ENCODE results near the gene CADM1. TPM values are rescaled to one million over a fixed set of nuclear protein-coding genes. Genes with fewer than 3 reads are reported as not detected.

The CADM1 gene
- total RNA-seq, 1 experiment from 2014 or later, result 6.7 TPM

- DNase-seq (ENCODE audit: low spot score), result peak; percentile 16
Observed at GRCh38 chr11:115247361-115247760, 256.9 kb downstream of the CADM1 start.

GRCh38 chr11:115244758-115245157 lies 259.5 kb downstream of the CADM1 start:
- no peak for DNase-seq (ENCODE audit: low spot score)

DNA sequence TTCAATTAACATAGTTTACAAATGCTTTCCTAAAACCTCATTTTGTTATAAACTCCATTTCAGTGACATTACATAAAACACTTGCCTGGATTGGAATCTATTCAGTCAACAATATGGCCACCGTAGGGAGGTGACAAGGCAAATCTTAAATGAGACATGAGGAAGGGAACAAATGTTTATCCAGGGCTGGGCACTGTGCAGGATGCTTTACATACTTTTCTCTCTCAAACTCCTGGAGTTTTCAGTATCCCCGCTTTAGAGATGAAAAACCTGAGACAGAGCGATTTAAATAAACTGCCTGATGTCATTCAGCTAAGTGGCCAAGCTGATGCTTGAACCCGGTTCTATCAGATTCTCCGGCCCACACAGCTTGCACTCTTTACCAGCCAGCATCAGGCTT lies 259.9 kb downstream of the CADM1 start:
- DNase-seq (ENCODE audit: low spot score), result no peak

- no peak for DNase-seq (ENCODE audit: low spot score)
Observed at GRCh38 chr11:115242982-115243381, 261.2 kb downstream of the CADM1 start.

DNA sequence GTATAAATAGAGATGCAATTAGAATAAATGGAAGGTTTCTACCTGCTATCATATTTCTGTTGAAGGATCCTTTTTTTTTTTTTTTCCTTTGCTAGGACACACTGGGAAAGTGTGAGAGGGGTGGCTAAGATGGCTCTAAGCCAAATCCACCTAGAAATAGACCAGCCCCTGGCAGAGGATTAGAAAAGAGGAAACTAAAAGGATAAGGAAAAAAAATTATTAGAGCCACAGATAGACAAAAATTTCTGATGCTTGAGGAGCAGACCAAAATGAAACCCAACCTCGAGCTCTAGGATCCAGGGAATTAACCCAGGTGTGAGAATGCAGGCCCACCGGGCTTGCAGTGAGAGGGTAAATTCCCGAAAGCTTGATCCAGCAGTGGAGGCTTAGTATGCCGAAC lies 262.3 kb downstream of the CADM1 start:
- DNase-seq (ENCODE audit: low spot score), result no peak

- no peak for DNase-seq (ENCODE audit: low spot score)
Observed at GRCh38 chr11:115238791-115239190, 265.4 kb downstream of the CADM1 start.

GRCh38 chr11:115238086-115238485 lies 266.1 kb downstream of the CADM1 start:
- no peak for DNase-seq (ENCODE audit: low spot score)

DNA sequence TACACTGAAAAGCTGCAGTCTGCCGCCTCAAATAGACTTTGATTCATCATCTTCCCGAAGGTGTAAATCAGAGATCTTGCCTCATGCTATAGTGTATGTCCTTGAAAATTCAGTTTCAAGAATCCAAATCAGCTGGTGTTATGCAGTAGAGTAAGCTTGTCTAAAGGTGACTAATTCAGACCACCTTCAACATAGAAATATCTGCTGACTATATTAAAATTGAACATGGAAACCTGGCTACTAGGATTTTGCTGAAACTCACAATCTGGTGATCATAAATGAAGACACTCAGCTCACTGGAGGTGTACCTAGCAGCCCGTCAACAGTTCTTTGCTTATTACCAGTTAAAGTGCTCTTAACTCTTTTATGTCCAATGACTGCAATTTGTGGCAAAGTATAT lies 266.6 kb downstream of the CADM1 start:
- no peak for DNase-seq (ENCODE audit: low spot score)

GRCh38 chr11:115234794-115235193 lies 269.4 kb downstream of the CADM1 start:
- no peak for DNase-seq (ENCODE audit: low spot score)

GRCh38 chr11:115226556-115226955 lies 277.7 kb downstream of the CADM1 start:
- peak; percentile 90 for DNase-seq (ENCODE audit: low spot score)

DNA sequence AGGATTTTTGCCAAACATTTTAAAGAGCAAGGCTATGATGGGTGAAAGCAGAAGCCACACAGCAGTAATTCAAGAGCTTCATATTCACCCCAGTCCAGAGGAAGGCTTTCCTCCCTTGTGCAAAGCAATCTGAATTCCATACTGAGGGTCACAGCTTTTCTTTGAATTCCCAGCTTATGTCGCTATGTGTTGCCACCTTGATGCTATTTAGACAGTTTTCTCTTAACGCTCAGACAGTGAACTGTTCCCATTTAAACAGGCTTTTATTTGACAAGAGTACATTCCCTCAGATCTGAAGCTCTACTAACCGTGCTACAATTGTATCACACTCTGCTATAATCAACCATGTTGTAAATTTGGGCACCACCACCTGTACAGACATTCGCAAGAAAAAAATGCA lies 279.7 kb downstream of the CADM1 start:
- no peak for DNase-seq (ENCODE audit: low spot score)

DNA sequence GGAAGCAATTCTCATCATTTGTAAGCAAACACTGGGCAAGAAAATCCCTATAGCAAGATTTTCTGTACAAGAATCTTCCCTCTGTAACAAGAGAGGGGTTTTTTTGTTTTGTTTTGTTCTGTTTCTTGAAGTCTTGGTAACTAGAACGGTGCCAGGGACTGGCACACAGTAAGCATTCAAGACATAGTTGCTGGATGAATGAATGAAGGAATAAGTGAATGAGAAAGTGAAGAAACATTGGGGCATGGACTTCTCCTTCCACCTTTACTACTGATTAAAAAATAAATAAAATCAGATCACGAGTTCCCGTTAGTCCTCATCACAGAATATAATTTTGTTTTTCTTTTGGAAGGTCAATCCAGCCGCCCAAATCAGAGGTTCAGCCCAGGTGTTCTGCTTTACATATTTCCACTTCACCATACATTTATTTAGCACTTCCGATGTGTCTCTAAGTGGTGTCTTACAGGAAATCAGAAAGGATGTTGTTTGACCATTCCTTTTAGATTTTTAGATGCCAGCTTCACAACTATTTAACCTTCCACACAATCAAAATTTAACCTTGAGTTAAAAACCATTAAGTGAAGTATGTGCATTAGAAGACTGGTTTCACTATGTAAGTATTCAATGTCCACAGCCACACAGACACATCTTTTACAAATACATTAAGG lies 281.2 kb downstream of the CADM1 start:
- DNase-seq (ENCODE audit: low spot score), result no peak

DNA sequence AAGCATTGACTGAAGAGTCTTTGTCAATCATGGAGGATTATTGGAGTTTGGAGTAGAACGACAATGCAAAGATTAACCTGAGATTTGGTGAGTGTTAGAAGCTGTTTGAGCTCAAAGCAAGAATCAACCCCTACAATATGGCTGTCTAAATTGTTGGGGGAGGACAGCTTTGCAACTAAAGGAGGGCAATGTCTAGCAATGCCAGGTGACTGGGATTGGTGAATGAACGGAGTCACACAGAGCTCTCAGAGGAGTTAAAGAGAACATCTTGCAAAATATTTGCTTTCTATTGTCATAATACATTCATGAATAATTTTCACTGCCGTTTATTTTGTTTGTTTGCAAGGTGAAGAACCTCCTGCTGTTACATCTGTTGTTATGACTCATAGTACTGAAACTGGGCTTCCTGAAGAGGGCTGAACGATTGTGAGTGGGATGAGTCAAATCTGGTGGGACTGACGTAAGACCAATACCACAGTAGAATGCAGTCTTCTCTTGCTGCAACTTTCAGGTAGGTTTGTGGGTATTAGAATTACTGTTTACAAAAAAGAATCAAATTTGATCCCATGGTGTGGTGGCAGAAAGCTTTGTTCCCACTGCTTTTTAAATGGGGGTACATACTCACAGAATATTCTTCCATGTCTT lies 281.9 kb downstream of the CADM1 start:
- peak; percentile 81 for DNase-seq (ENCODE audit: low spot score)

- DNase-seq (ENCODE audit: low spot score), result peak; percentile 37
Observed at GRCh38 chr11:115221461-115222069, 282.6 kb downstream of the CADM1 start.

DNA sequence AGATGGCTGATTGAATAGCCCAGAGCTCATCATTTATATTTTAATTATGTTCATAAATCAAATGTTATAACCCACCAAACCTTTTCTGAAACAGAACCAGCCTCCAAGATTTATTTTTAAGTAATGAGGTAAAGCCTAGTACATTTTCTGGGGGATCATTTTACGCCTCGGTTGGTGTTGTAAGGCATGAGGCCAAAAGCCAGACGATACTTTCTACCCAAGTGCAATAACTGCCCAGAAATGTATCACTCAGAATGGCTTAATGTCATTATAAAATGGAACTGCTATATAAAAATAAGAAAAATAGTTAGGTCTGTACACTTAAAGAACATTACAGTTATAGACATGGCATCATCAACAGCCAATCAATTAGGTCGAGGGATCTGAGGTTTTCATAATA lies 283.3 kb downstream of the CADM1 start:
- DNase-seq (ENCODE audit: low spot score), result no peak

DNA sequence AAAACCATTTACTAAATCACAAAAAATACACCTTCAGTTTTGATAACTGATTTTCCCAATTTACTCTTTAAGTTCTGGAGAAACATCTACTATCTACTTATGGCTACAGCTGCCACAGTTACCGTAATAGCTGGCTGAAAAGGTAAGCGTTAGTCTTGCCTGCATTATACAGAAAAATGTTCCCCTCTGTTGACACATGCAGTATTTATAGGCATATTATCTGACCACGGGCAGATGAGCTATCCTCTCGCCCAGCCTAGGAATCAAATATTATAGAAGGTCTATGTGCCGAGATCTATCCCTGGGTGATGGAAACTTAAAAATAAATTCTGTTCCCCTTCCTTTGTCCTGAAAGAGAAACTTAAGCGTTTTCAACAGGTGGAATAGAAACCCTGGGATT lies 283.8 kb downstream of the CADM1 start:
- no peak for DNase-seq (ENCODE audit: low spot score)

DNA sequence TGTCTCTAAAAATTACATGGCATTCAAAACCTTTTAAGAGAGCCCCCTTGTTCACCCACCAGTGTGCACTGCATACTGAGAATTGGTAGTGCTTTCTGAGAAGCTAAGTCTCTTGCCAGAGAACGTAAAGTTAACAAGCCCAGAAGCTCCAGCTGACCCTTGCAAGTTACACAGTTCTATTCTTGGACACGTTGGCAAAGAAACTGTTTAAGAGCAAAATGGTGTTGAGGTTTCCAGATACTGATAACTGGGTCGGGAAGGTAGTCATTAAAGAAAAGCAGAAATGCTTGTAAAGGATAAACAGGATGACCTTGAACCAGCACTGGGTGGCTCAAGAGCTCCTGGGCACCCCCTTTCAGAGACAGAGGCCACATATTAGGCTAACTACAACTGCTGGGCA lies 284.8 kb downstream of the CADM1 start:
- no peak for DNase-seq (ENCODE audit: low spot score)

GRCh38 chr11:115217726-115218311 lies 286.4 kb downstream of the CADM1 start:
- DNase-seq (ENCODE audit: low spot score), result peak; percentile 37

DNA sequence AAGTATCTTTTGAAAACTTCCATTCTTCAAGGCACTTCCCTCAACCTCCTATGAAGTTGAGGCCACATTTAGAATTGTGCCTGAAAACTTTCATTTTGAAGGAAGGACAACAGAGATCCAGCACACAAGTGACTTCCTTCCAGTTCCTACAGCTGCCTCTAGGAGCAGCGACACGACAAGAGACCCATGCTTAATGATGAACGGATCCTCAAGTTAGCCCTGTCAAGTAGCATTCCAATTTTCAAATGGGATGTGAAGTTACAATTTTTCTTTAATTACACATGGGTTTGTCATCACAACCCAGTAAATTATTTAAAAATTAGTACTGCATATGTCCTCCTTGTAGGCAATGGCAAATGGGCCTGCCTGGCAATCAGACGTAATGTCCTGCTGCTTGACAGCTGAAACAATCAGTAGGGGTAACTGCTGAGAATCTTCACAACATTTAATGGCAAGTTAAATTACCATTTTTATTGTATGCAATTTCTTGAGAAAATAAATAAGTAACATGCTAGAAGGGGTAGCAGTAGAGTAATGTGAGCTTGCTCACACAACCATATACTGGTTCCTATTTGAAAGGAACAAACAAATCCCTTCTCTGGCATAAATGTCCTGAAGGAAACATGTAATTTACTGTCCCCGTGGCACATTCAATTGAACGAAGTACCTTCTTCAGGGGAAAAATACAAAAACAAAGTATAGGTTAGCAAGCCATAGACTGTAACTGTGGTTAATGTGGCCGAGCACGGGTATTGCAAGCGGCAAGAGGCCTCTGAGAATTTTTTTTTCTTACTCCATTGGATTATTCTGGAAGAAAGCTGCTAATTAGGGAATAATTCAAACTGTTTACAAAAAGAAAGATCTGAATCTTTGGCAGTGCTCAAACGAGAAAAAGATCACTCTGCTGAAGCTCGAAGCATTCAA lies 288.3 kb downstream of the CADM1 start:
- DNase-seq (ENCODE audit: low spot score), result no peak

DNA sequence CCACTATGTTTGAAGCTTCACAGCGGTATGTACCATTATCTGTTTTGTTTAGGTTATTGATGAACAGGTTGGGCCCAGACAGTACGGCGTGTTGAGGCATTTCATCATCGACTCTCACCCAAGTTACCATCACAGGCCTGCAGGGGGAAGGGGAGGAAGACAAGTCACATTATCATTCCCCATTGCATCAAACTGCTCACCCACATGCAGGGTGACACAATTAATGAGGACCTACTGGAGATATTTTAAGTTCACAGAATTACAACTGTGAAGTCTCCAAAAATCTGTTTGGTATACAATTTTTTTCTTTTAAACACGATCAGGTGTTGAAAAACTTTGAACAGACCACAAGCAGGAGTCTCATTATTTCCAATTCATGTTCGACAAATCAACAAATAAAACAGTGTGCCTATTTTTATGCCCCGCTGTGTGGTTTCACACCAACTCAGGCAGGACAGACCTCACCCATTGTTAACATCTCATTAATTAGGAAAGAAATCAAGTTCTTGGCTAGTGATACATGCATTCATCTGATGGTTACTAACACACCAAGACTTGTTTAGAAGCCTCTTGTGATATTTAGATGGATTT lies 289.5 kb downstream of the CADM1 start:
- DNase-seq (ENCODE audit: low spot score), result no peak

- DNase-seq (ENCODE audit: low spot score), result no peak
Observed at GRCh38 chr11:115213007-115213406, 291.2 kb downstream of the CADM1 start.

All from A172 (cell line).